GM21381 (cell line): ENCODE data around the gene NMNAT2.

ENCODE experiments used
- ATAC-seq: cut with Tn5 transposase; IDR thresholded peaks from one replicate; pipeline ENCODE4 v1.9.1; 2021; ENCODE audit warnings: mild to moderate bottlenecking, moderate library complexity; ENCODE audit not compliant: unreplicated experiment

The NMNAT2 gene

GRCh38 chr1:183319606-183320005 is 98.6 kb downstream of the NMNAT2 start:
- no peak for ATAC-seq

- no peak for ATAC-seq
These were observed 99.1 kb downstream of the NMNAT2 start for GRCh38 chr1:183319051-183319450.

GRCh38 chr1:183318433-183318832 is 99.7 kb downstream of the NMNAT2 start:
- ATAC-seq = no peak

GRCh38 chr1:183315991-183316758 is 102.0 kb downstream of the NMNAT2 start:
- ATAC-seq = no peak

GRCh38 chr1:183313063-183313462 is 105.1 kb downstream of the NMNAT2 start:
- no peak for ATAC-seq

GRCh38 chr1:183310753-183311479 is 107.3 kb downstream of the NMNAT2 start:
- no peak for ATAC-seq

- no peak for ATAC-seq
These were observed 109.5 kb downstream of the NMNAT2 start for GRCh38 chr1:183308719-183309118.

- ATAC-seq = no peak
These were observed 111.7 kb downstream of the NMNAT2 start for GRCh38 chr1:183306317-183307042.

GRCh38 chr1:183304440-183305107 is 113.6 kb downstream of the NMNAT2 start:
- ATAC-seq = no peak

GRCh38 chr1:183303901-183304300 is 114.3 kb downstream of the NMNAT2 start:
- ATAC-seq = no peak

- no peak for ATAC-seq
These were observed 114.9 kb downstream of the NMNAT2 start for GRCh38 chr1:183303323-183303645.

GRCh38 chr1:183302452-183303322 is 115.5 kb downstream of the NMNAT2 start:
- ATAC-seq = no peak

GRCh38 chr1:183301239-183301638 is 116.9 kb downstream of the NMNAT2 start:
- no peak for ATAC-seq

- no peak for ATAC-seq
These were observed 117.4 kb downstream of the NMNAT2 start for GRCh38 chr1:183300828-183301227.

GRCh38 chr1:183300395-183300794 is 117.8 kb downstream of the NMNAT2 start:
- ATAC-seq = no peak

GRCh38 chr1:183296782-183297181 is 121.4 kb downstream of the NMNAT2 start:
- no peak for ATAC-seq

- ATAC-seq = no peak
These were observed 122.7 kb downstream of the NMNAT2 start for GRCh38 chr1:183295521-183295920.

- no peak for ATAC-seq
These were observed 124.3 kb downstream of the NMNAT2 start for GRCh38 chr1:183293876-183294275.

- no peak for ATAC-seq
These were observed 124.9 kb downstream of the NMNAT2 start for GRCh38 chr1:183293241-183293640.

- no peak for ATAC-seq
These were observed 126.2 kb downstream of the NMNAT2 start for GRCh38 chr1:183291802-183292514.
